WTC11 (cell line): Measurements from ENCODE around the gene IDUA. TPM values are rescaled to one million over a fixed set of nuclear protein-coding genes. Genes with fewer than 3 reads are reported as not detected.

Experiments used
- ATAC-seq: fragments of 200-7000 bp; cut with Tn5 transposase; 2 replicates; pipeline ENCODE4 v1.10.0; 2021; ENCODE audit warnings: mild to moderate bottlenecking, moderate library complexity
- CTCF ChIA-PET: fragments of 300-600 bp; sonication (Branson Sonifier 250); formaldehyde crosslinking; loops from one replicate; lab custom pipeline; 2021; ENCODE audit warnings: antibody characterized with exemption; lab: Charles Lee
- POLR2A ChIA-PET: fragments of 350-600 bp; sonication (Branson Sonifier 250); formaldehyde crosslinking; loops from one replicate; lab custom pipeline; 2021; ENCODE audit warnings: antibody characterized with exemption; lab: Charles Lee
- DNase-seq: peaks from one replicate; pipeline ENCODE4 v3.0.0; 2021; ENCODE audit warnings: low spot score
- H3K27ac Mint-ChIP-seq: 2 replicates; pipeline ENCODE4 v1.8.0; 2021; ENCODE audit warnings: mixed read lengths
- H3K27me3 Mint-ChIP-seq: 2 replicates; pipeline ENCODE4 v1.8.0; 2021; ENCODE audit warnings: low read depth, mild to moderate bottlenecking, moderate library complexity, mixed read lengths
- H3K36me3 Mint-ChIP-seq: 2 replicates; pipeline ENCODE4 v1.8.0; 2021; ENCODE audit warnings: mixed read lengths
- H3K4me1 Mint-ChIP-seq: 2 replicates; pipeline ENCODE4 v1.8.0; 2022; ENCODE audit warnings: mixed read lengths
- H3K4me3 Mint-ChIP-seq: 2 replicates; pipeline ENCODE4 v1.8.0; 2021; ENCODE audit warnings: mild to moderate bottlenecking, moderate library complexity, mixed read lengths
- H3K9me3 Mint-ChIP-seq: 2 replicates; pipeline ENCODE4 v1.8.0; 2021; ENCODE audit warnings: mixed read lengths
- HMGXB4 ChIP-seq: sonication (generic); formaldehyde crosslinking; IDR thresholded peaks from 2 replicates; pipeline ENCODE4 v1.8.1; 2023; ENCODE audit warnings: mild to moderate bottlenecking, moderate library complexity, missing genetic modification reagents
- JUN ChIP-seq: sonication (generic); formaldehyde crosslinking; IDR thresholded peaks from 2 replicates; pipeline ENCODE4 v1.8.0; 2023; ENCODE audit warnings: mild to moderate bottlenecking, missing genetic modification reagents
- NFE2L1 ChIP-seq: sonication (generic); formaldehyde crosslinking; IDR thresholded peaks from 2 replicates; pipeline ENCODE4 v1.8.1; 2023; ENCODE audit warnings: missing genetic modification reagents
- OVOL2 ChIP-seq: fragments of 250-450 bp; sonication (Bioruptor Pico); IDR thresholded peaks from 2 replicates; pipeline ENCODE4 v1.9.0; 2021; ENCODE audit warnings: mild to moderate bottlenecking, borderline replicate concordance
- PREB ChIP-seq: sonication (generic); formaldehyde crosslinking; IDR thresholded peaks from 2 replicates; pipeline ENCODE4 v1.8.1; 2022; ENCODE audit warnings: mild to moderate bottlenecking, missing genetic modification reagents, moderate library complexity, borderline replicate concordance
- SOX15 ChIP-seq: fragments of 250-450 bp; sonication (Bioruptor Pico); IDR thresholded peaks from 2 replicates; pipeline ENCODE4 v1.9.0; 2021; ENCODE audit warnings: mild to moderate bottlenecking
- TP53 ChIP-seq: sonication (generic); formaldehyde crosslinking; IDR thresholded peaks from 2 replicates; pipeline ENCODE4 v1.8.1; 2023; ENCODE audit warnings: mild to moderate bottlenecking, missing genetic modification reagents
- ZBTB21 ChIP-seq: sonication (generic); formaldehyde crosslinking; IDR thresholded peaks from 2 replicates; pipeline ENCODE4 v1.8.1; 2023; ENCODE audit warnings: mild to moderate bottlenecking, missing genetic modification reagents, borderline replicate concordance
- ZNF138 ChIP-seq: sonication (generic); formaldehyde crosslinking; conservative IDR thresholded peaks from 2 replicates; pipeline ENCODE4 v1.8.1; 2022; ENCODE audit warnings: mild to moderate bottlenecking, moderate library complexity, missing genetic modification reagents
- ZNF232 ChIP-seq: sonication (generic); formaldehyde crosslinking; IDR thresholded peaks from 2 replicates; pipeline ENCODE4 v1.8.0; 2022; ENCODE audit warnings: mild to moderate bottlenecking, missing genetic modification reagents
- ZNF263 ChIP-seq: sonication (generic); formaldehyde crosslinking; IDR thresholded peaks from 2 replicates; pipeline ENCODE4 v1.8.1; 2022; ENCODE audit warnings: low read depth, mild to moderate bottlenecking, moderate library complexity, missing genetic modification reagents
- ZNF423 ChIP-seq: fragments of 250-450 bp; sonication (Bioruptor Pico); IDR thresholded peaks from 2 replicates; pipeline ENCODE4 v2.1.2; 2022; ENCODE audit warnings: mild to moderate bottlenecking, moderate library complexity
- ZNF671 ChIP-seq: fragments of 250-450 bp; sonication (Bioruptor Pico); IDR thresholded peaks from 2 replicates; pipeline ENCODE4 v1.8.0; 2021; ENCODE audit warnings: mild to moderate bottlenecking
- total RNA-seq: library from RNA; stranded (reverse); gene quantifications from 3 replicates; pipeline ENCODE4 v1.2.3, GENCODE V29; 2021
- TF ChIP-seq, protein P1 (sequence below): sonication (generic); formaldehyde crosslinking; IDR thresholded peaks from 2 replicates; pipeline ENCODE4 v1.8.0; 2022; ENCODE audit warnings: mild to moderate bottlenecking, missing genetic modification reagents
- TF ChIP-seq, protein P2 (sequence below): fragments of 250-450 bp; sonication (Bioruptor Pico); conservative IDR thresholded peaks from 2 replicates; pipeline ENCODE4 v1.9.0; 2021; ENCODE audit warnings: mild to moderate bottlenecking
- TF ChIP-seq, protein P3 (sequence below): sonication (generic); formaldehyde crosslinking; IDR thresholded peaks from 2 replicates; pipeline ENCODE4 v1.8.1; 2023; ENCODE audit warnings: mild to moderate bottlenecking, missing genetic modification reagents, moderate library complexity
- TF ChIP-seq, protein P4 (sequence below): fragments of 250-450 bp; sonication (Bioruptor Pico); IDR thresholded peaks from 2 replicates; pipeline ENCODE4 v2.1.2; 2022; ENCODE audit warnings: mild to moderate bottlenecking, moderate library complexity

Gene IDUA
- total RNA-seq, 1 experiment from 2014 or later: 8.7 TPM

DNA sequence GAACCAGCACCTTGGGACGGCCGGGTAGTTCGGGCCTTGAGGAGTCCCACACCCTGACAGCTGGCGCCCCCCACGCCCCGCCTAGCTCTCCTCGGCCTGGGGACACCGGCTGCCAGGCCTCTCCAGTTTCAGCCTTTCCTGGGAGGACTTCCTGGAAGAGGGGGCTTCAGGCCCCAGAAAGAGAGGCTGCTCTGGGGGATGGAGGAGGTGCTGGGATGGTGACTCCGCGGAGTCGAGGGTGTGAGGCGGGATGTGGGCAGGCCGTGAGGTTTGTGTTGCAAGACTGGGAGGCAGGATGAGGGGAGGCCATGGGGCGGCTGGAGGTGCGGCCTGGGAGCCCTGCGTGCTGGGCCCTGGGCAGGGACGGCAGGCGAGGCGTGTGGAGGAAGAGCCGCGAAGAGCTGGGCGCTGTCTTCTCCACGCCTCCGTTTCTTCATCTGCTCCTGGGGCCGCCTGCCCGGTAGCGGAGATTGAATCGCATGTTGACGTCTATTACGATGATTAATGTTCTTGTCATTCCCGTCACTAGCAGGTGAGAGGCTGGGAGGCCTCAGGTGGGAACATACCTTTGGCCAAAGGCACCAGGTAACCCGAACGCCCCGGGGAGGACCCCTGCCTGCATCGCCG is 23.7 kb downstream of the IDUA start:
- peak; percentile 40 for DNase-seq
- POLR2A ChIA-PET: no interaction called here
- H3K27ac Mint-ChIP-seq: no peak overlapping the region
- no peaks in the 10 kb centered on the region for H3K36me3 Mint-ChIP-seq
- TF ChIP-seq ZNF263 (peak; percentile 40; the same call in 1 of the 2 replicates), HMGXB4 (0 out of 2 replicates have a peak, but pooled peaks have one; percentile 19), ZNF232 (no peak), ZNF138 (CRISPR knock-in tag) (no peak), JUN (CRISPR knock-in tag) (no peak), ZNF671 (CRISPR knock-in tag) (no peak), NFE2L1 (peak; percentile 24; the same call in 1 of the 2 replicates), TP53 (CRISPR knock-in tag) (no peak), SOX15 (CRISPR knock-in tag) (no peak), ZBTB21 (CRISPR knock-in tag) (no peak)
- TF ChIP-seq, protein P1, sequence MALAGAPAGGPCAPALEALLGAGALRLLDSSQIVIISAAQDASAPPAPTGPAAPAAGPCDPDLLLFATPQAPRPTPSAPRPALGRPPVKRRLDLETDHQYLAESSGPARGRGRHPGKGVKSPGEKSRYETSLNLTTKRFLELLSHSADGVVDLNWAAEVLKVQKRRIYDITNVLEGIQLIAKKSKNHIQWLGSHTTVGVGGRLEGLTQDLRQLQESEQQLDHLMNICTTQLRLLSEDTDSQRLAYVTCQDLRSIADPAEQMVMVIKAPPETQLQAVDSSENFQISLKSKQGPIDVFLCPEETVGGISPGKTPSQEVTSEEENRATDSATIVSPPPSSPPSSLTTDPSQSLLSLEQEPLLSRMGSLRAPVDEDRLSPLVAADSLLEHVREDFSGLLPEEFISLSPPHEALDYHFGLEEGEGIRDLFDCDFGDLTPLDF (CRISPR knock-in tag): no peak
- TF ChIP-seq, protein P2, sequence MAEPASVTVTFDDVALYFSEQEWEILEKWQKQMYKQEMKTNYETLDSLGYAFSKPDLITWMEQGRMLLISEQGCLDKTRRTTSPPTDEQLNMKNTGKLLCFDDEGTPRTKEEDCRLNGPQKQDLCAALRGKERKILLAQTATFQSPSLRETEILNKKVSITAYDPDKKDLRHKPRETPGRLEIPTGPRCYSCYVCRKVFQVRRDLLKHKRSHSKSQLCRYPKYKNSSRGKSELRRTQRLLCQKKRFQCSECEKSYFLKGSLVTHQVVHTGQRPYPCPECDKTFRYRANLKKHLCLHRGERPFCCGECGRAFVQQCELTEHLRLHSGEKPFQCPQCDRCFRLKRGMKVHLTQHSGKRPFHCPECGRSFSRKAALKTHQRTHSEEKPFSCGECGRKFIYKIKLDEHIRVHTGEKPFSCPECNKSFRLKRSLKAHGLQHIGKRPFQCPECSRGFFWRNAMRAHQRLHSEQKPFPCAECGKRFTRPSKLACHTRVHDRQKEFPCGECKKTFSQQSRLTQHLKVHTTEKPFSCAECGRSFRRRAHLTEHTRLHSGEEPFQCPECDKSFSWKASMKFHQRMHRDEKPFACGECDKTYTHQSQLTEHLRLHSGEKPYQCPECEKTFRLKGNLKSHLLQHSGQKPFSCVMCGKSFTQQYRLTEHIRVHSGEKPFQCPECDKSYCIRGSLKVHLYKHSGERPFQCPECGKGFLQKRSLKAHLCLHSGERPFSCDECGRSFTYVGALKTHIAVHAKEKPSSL (CRISPR knock-in tag): no peak
- TF ChIP-seq, protein P3, sequence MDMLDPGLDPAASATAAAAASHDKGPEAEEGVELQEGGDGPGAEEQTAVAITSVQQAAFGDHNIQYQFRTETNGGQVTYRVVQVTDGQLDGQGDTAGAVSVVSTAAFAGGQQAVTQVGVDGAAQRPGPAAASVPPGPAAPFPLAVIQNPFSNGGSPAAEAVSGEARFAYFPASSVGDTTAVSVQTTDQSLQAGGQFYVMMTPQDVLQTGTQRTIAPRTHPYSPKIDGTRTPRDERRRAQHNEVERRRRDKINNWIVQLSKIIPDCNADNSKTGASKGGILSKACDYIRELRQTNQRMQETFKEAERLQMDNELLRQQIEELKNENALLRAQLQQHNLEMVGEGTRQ: no peak
- TF ChIP-seq, all 79 proteins: peak for 3
- peaks cover 50% of the 10 kb centered on the region for H3K27me3 Mint-ChIP-seq
- ATAC-seq: peak; percentile 2
- H3K9me3 Mint-ChIP-seq: peaks cover 7% of the 10 kb centered on the region; the same call in 1 of the 2 replicates
- CTCF ChIA-PET: interaction anchor here (0.6 to 1.6 kb wide), 10 partner anchors 9 to 320 kb away, joined by 3 to 8 read pairs (median 3); partner anchors contain the start of genes DGKQ and IDUA
- H3K4me1 Mint-ChIP-seq: peaks cover 10% of the 10 kb centered on the region
- peak overlapping the region; percentile 66 for H3K4me3 Mint-ChIP-seq

DNA sequence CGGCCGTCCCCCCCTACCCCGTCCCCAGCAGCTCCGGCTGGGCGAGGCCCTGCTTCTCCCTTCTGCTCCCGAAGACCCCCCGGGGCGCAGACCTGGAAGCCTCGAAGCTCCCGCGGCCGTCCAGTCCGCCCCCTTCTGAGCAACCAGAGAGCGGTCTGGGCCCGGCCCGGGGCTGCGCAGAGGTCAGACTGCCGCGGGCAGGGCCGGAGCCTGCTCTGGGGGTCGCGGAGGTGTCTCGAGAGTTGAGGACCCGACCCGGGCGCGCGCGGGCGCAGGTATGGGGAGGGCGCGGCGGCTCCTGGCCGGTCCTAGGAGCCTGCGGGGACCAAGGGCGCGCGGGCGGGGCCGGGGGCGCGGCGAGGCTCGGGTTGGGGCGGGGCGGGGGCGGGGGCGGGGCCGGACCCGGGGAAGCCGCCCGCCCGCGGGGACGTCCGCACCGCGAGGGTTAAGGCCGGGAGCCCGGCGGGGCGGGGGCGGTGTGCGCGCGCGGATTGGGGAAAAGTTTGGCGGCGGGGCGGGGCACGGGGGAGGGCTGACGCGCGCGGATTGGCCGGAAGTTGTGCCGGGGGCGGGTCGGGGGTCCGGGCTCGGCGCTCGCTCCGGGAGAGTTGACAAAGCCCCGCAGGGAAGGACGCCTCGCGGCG is 24.3 kb downstream of the IDUA start, which contains the start of gene FGFRL1:
TSS of gene FGFRL1 (plus strand) at position 605 of the 644 bp plus-strand sequence. CDS start 860 bp downstream, outside the sequence.
- H3K4me3 Mint-ChIP-seq: peak within 1 kb of the TSS; percentile 66
- ChIA-PET POLR2A (no interaction called here), CTCF (interaction anchor here (0.6 to 1.6 kb wide), 6 partner anchors 8 to 85 kb away, joined by 3 to 8 read pairs (median 3); partner anchors contain the start of gene IDUA)
- peaks cover 10% of the 10 kb centered on the region for H3K4me1 Mint-ChIP-seq
- DNase-seq: peak; percentile 88
- H3K36me3 Mint-ChIP-seq: no peaks in the 10 kb centered on the region
- H3K27me3 Mint-ChIP-seq: peaks cover 43% of the 10 kb centered on the region
- TF ChIP-seq ZNF423 (CRISPR knock-in tag) (peak; percentile 75), PREB (no peak), OVOL2 (CRISPR knock-in tag) (no peak)
- TF ChIP-seq, protein P4, sequence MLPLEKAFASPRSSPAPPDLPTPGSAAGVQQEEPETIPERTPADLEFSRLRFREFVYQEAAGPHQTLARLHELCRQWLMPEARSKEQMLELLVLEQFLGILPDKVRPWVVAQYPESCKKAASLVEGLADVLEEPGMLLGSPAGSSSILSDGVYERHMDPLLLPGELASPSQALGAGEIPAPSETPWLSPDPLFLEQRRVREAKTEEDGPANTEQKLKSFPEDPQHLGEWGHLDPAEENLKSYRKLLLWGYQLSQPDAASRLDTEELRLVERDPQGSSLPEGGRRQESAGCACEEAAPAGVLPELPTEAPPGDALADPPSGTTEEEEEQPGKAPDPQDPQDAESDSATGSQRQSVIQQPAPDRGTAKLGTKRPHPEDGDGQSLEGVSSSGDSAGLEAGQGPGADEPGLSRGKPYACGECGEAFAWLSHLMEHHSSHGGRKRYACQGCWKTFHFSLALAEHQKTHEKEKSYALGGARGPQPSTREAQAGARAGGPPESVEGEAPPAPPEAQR: no peak
- ATAC-seq: peak; percentile 43
- H3K27ac Mint-ChIP-seq: no peak within 1 kb of the TSS
- peaks cover 7% of the 10 kb centered on the region; the same call in 1 of the 2 replicates for H3K9me3 Mint-ChIP-seq
